Measurements from ENCODE around the gene DGKB.

DGKB gene

GRCh38 chr7:14424675-14425074 is 477.9 kb downstream of the DGKB start:
- no peaks in the 10 kb centered on the region for H3K27me3 ChIP-seq (ENCODE audit: insufficient read depth, poor library complexity, severe bottlenecking)
- TF ChIP-seq CTCF (IDR thresholded peaks at IDR 0.05; ENCODE audit: insufficient read depth, low read length) (no peak), GABPA (IDR thresholded peaks at IDR 0.05; ENCODE audit: low read depth) (no peak), POLR2AphosphoS5 (IDR thresholded peaks at IDR 0.05; ENCODE audit: low read depth) (no peak), REST (IDR thresholded peaks at IDR 0.05; ENCODE audit: insufficient replicate concordance, low read depth) (no peak), SPI1 (IDR thresholded peaks at IDR 0.05; ENCODE audit: borderline replicate concordance, low read depth) (no peak)
- no peak overlapping the region for H3K27ac ChIP-seq (replicated peaks)
- DNase-seq (ENCODE audit: low read depth in 1 of 2, low spot score in 1 of 2): no peak
- no peak overlapping the region for H3K4me3 ChIP-seq (replicated peaks; ENCODE audit: insufficient read depth, low read length)

- Histone ChIP-seq H3K27me3 (ENCODE audit: insufficient read depth, poor library complexity, severe bottlenecking) (no peaks in the 10 kb centered on the region), H3K4me3 (replicated peaks; ENCODE audit: insufficient read depth, low read length) (no peak overlapping the region), H3K27ac (replicated peaks) (no peak overlapping the region)
- TF ChIP-seq SPI1 (IDR thresholded peaks at IDR 0.05; ENCODE audit: borderline replicate concordance, low read depth): no peak
- TF ChIP-seq CTCF (IDR thresholded peaks at IDR 0.05; ENCODE audit: insufficient read depth, low read length): no peak
- no peak for TF ChIP-seq REST (IDR thresholded peaks at IDR 0.05; ENCODE audit: insufficient replicate concordance, low read depth)
- no peak for TF ChIP-seq GABPA (IDR thresholded peaks at IDR 0.05; ENCODE audit: low read depth)
- no peak for TF ChIP-seq POLR2AphosphoS5 (IDR thresholded peaks at IDR 0.05; ENCODE audit: low read depth)
- DNase-seq (ENCODE audit: low read depth in 1 of 2, low spot score in 1 of 2): no peak
Observed at GRCh38 chr7:14420768-14421167, 481.8 kb downstream of the DGKB start.

- Histone ChIP-seq H3K4me3 (replicated peaks; ENCODE audit: insufficient read depth, low read length) (no peak overlapping the region), H3K27me3 (ENCODE audit: insufficient read depth, poor library complexity, severe bottlenecking) (no peaks in the 10 kb centered on the region), H3K27ac (replicated peaks) (no peak overlapping the region)
- TF ChIP-seq CTCF (IDR thresholded peaks at IDR 0.05; ENCODE audit: insufficient read depth, low read length): no peak
- TF ChIP-seq POLR2AphosphoS5 (IDR thresholded peaks at IDR 0.05; ENCODE audit: low read depth): no peak
- TF ChIP-seq SPI1 (IDR thresholded peaks at IDR 0.05; ENCODE audit: borderline replicate concordance, low read depth): no peak
- no peak for TF ChIP-seq GABPA (IDR thresholded peaks at IDR 0.05; ENCODE audit: low read depth)
- TF ChIP-seq REST (IDR thresholded peaks at IDR 0.05; ENCODE audit: insufficient replicate concordance, low read depth): no peak
- no peak for DNase-seq (ENCODE audit: low read depth in 1 of 2, low spot score in 1 of 2)
Observed at GRCh38 chr7:14419531-14419930, 483.0 kb downstream of the DGKB start.
